Ascending aorta (tissue), 2 donors: ENCODE results near the gene TASL. TPM values are rescaled to one million over a fixed set of nuclear protein-coding genes. Genes with fewer than 3 reads are reported as not detected.
A peak's percentile ranks its signal among the peaks of the same experiment; 100 is the strongest.

Experiments
- DNase-seq, 2 donors: peaks; one replicate each; pipeline ENCODE4 v3.0.0-alpha.2; 2019; ENCODE audit warnings: low spot score in 2 of 2
- H3K27ac ChIP-seq, 2 donors: fragments of 200-600 bp; sonication (generic); one replicate each; pipeline ENCODE4 v1.5.1; 2016 to 2017; ENCODE audit warnings: mild to moderate bottlenecking in 1 of 2
- H3K27me3 ChIP-seq: fragments of 200-600 bp; sonication (generic); one replicate; pipeline ENCODE4 v1.5.1; 2017
- H3K36me3 ChIP-seq, 2 donors: fragments of 200-600 bp; sonication (generic); one replicate each; pipeline ENCODE4 v1.5.1; 2016
- H3K4me1 ChIP-seq, 2 donors: fragments of 200-600 bp; sonication (generic); one replicate each; pipeline ENCODE4 v1.5.1; 2016 to 2017; ENCODE audit warnings: mild to moderate bottlenecking in 1 of 2
- H3K4me3 ChIP-seq, 2 donors: fragments of 200-600 bp; sonication (generic); one replicate each; pipeline ENCODE4 v1.5.1; 2016 to 2017; ENCODE audit warnings: mild to moderate bottlenecking in 1 of 2
- H3K9me3 ChIP-seq, 2 donors: fragments of 200-600 bp; sonication (generic); one replicate each; pipeline ENCODE4 v1.5.1; 2016
- intact Hi-C: fragments of 100-400 bp; cut with DNase I; formaldehyde crosslinking; loops from one replicate; pipeline ENCODE4 v1.15.1; 2023
- total RNA-seq: library from RNA; depleted of rRNA; stranded (reverse); fragments of >200 nt; gene quantifications from one replicate; pipeline ENCODE4 v1.1.0, GENCODE V29; 2016
- TF ChIP-seq, protein P1 (sequence below), 3 experiments: fragments of 200-600 bp in 2 of 3; fragments of 450-650 bp in 1 of 3; sonication (generic) in 2 of 3; IDR thresholded peaks; one replicate each; pipeline ENCODE4 v1.5.1; 2016 to 2019; ENCODE audit warnings: antibody characterized with exemption in 3 of 3, mild to moderate bottlenecking in 1 of 3, moderate library complexity in 1 of 3

The TASL gene
- total RNA-seq, 1 donor from 2014 or later = not detected

DNA sequence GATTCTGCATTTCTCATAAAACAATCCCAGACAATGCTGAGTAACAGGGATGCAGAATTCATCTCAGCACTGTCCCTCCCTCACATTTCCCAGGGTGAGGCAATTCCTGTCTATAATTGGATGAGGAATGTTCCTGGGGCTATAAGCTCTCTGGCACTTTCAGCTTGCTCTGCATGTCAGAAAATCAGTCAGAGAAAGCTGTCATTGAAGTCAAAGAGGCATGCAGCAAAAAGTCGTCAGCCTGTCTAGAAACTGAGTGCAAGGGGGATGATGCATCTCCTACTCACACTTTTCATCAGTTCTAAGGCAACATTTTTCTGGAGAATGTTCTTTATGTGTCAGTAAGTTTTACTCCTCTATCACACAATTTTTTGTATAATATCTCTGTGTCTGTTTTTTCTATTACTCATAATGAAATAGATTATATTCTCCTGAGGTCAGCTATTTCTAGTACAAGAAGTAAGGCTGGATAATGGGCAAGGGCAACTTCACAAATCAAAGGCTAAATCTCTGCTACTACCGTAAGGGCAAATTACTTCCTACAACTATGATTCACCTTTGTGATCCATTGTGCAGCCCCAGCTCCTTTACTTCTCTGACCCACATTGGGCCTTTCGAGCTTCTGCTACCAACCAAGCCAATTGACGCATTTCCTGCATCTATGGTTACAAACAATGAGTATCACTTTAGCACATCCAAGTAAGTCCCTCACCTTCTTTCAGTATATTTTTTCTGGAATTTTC is 56.0 kb downstream of the TASL start:
- H3K27me3 ChIP-seq = no peaks in the 10 kb centered on the region
- no peak for DNase-seq
- no peak overlapping the region for H3K27ac ChIP-seq
- no peak overlapping the region for H3K4me3 ChIP-seq
- no peaks in the 10 kb centered on the region for H3K9me3 ChIP-seq
- no peaks in the 10 kb centered on the region for H3K36me3 ChIP-seq
- H3K4me1 ChIP-seq = no peaks in the 10 kb centered on the region
- TF ChIP-seq, protein P1, sequence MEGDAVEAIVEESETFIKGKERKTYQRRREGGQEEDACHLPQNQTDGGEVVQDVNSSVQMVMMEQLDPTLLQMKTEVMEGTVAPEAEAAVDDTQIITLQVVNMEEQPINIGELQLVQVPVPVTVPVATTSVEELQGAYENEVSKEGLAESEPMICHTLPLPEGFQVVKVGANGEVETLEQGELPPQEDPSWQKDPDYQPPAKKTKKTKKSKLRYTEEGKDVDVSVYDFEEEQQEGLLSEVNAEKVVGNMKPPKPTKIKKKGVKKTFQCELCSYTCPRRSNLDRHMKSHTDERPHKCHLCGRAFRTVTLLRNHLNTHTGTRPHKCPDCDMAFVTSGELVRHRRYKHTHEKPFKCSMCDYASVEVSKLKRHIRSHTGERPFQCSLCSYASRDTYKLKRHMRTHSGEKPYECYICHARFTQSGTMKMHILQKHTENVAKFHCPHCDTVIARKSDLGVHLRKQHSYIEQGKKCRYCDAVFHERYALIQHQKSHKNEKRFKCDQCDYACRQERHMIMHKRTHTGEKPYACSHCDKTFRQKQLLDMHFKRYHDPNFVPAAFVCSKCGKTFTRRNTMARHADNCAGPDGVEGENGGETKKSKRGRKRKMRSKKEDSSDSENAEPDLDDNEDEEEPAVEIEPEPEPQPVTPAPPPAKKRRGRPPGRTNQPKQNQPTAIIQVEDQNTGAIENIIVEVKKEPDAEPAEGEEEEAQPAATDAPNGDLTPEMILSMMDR (IDR thresholded peaks at IDR 0.05) = no peak
- intact Hi-C loops = no loop called here

DNA sequence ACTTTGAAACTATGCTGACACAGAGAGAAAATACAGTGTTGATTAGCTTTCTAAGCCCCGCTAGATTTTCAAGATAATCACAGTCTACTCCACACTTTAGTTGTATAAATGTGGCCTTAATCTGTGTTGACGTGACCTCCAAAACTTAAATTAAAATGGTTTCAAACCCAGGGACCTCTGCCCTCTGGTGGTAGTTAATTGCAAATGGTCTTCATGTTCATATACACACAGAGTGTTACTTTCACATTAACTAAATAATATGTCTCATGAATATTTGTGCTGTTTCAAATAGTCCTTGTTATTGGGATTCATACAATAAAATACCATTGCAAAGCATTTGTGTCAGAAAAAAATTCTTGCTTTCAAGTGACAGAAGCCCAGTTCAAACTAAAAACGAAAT is 64.3 kb downstream of the TASL start:
- Histone ChIP-seq H3K4me1 (no peaks in the 10 kb centered on the region), H3K27me3 (no peaks in the 10 kb centered on the region), H3K9me3 (no peaks in the 10 kb centered on the region), H3K27ac (no peak overlapping the region), H3K4me3 (no peak overlapping the region), H3K36me3 (no peaks in the 10 kb centered on the region)
- TF ChIP-seq, protein P1 (IDR thresholded peaks at IDR 0.05) = peak in 2 of 3 experiments; percentile 20 to 36
- no peak for DNase-seq
- intact Hi-C loops = no loop called here

Other genes with a start within 250 kb of the TASL start
- gene GK, start 75.7 kb upstream of the TASL start, total RNA-seq = 14.2 TPM